ENCODE data around the gene CYP1A2.

CYP1A2 gene

GRCh38 chr15:74790080-74790916, 41.7 kb downstream of the CYP1A2 start:
- DNase-seq, result peak; percentile 36

- DNase-seq, result no peak
Observed at GRCh38 chr15:74791007-74791406, 42.4 kb downstream of the CYP1A2 start.

GRCh38 chr15:74791667-74792066, 43.0 kb downstream of the CYP1A2 start:
- no peak for DNase-seq

GRCh38 chr15:74792227-74793016, 43.8 kb downstream of the CYP1A2 start:
- DNase-seq, result peak; percentile 31

- peak; percentile 82 for DNase-seq
Observed at GRCh38 chr15:74793135-74794028, 44.7 kb downstream of the CYP1A2 start.

- DNase-seq, result no peak
Observed at GRCh38 chr15:74794248-74794969, 45.8 kb downstream of the CYP1A2 start.

- no peak for DNase-seq
Observed at GRCh38 chr15:74794970-74795349, 46.3 kb downstream of the CYP1A2 start.

- DNase-seq, result peak; percentile 48
Observed at GRCh38 chr15:74795966-74796625, 47.5 kb downstream of the CYP1A2 start.

- no peak for DNase-seq
Observed at GRCh38 chr15:74798388-74799254, 50.0 kb downstream of the CYP1A2 start.

- DNase-seq, result peak; percentile 50
Observed at GRCh38 chr15:74799255-74799855, 50.7 kb downstream of the CYP1A2 start.

GRCh38 chr15:74799856-74800558, 51.4 kb downstream of the CYP1A2 start:
- peak; percentile 92 for DNase-seq

GRCh38 chr15:74800559-74801094, 52.0 kb downstream of the CYP1A2 start:
- DNase-seq, result no peak

GRCh38 chr15:74801311-74801997, 52.8 kb downstream of the CYP1A2 start:
- no peak for DNase-seq

- no peak for DNase-seq
Observed at GRCh38 chr15:74802290-74802689, 53.6 kb downstream of the CYP1A2 start.

GRCh38 chr15:74802862-74803447, 54.3 kb downstream of the CYP1A2 start:
- DNase-seq, result no peak

- DNase-seq, result no peak
Observed at GRCh38 chr15:74804935-74805334, 56.3 kb downstream of the CYP1A2 start.

All from CD4-positive, alpha-beta T cell treated with Interleukin-10 for 1 hour (primary cell).